HG02973 (cell line): ENCODE results near the gene PRDX2.

ENCODE experiments used
- ATAC-seq: cut with Tn5 transposase; IDR thresholded peaks from one replicate; pipeline ENCODE4 v1.9.1; 2021; ENCODE audit warnings: moderate library complexity; ENCODE audit not compliant: unreplicated experiment

The PRDX2 gene

DNA sequence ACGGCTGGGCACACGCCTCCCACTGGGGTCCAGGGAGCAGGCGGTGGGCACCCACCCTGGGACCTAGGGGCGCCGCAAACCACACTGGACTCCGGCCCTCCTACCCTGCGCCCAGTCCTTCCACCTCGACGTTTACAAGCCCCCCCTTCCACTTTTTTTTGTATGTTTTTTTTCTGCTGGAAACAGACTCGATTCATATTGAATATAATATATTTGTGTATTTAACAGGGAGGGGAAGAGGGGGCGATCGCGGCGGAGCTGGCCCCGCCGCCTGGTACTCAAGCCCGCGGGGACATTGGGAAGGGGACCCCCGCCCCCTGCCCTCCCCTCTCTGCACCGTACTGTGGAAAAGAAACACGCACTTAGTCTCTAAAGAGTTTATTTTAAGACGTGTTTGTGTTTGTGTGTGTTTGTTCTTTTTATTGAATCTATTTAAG, 8.7 kb downstream of the PRDX2 start:
- ATAC-seq, result no peak

DNA sequence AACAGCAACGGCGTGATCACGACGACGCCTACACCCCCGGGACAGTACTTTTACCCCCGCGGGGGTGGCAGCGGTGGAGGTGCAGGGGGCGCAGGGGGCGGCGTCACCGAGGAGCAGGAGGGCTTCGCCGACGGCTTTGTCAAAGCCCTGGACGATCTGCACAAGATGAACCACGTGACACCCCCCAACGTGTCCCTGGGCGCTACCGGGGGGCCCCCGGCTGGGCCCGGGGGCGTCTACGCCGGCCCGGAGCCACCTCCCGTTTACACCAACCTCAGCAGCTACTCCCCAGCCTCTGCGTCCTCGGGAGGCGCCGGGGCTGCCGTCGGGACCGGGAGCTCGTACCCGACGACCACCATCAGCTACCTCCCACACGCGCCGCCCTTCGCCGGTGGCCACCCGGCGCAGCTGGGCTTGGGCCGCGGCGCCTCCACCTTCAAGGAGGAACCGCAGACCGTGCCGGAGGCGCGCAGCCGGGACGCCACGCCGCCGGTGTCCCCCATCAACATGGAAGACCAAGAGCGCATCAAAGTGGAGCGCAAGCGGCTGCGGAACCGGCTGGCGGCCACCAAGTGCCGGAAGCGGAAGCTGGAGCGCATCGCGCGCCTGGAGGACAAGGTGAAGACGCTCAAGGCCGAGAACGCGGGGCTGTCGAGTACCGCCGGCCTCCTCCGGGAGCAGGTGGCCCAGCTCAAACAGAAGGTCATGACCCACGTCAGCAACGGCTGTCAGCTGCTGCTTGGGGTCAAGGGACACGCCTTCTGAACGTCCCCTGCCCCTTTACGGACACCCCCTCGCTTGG, 9.3 kb downstream of the PRDX2 start:
- no peak for ATAC-seq

DNA sequence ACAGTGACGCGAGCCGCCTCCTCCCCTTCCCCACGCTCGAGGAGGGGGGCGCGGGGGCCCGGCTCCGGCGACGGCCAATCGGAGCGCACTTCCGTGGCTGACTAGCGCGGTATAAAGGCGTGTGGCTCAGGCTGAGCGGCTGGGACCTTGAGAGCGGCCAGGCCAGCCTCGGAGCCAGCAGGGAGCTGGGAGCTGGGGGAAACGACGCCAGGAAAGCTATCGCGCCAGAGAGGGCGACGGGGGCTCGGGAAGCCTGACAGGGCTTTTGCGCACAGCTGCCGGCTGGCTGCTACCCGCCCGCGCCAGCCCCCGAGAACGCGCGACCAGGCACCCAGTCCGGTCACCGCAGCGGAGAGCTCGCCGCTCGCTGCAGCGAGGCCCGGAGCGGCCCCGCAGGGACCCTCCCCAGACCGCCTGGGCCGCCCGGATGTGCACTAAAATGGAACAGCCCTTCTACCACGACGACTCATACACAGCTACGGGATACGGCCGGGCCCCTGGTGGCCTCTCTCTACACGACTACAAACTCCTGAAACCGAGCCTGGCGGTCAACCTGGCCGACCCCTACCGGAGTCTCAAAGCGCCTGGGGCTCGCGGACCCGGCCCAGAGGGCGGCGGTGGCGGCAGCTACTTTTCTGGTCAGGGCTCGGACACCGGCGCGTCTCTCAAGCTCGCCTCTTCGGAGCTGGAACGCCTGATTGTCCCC, 10.1 kb downstream of the PRDX2 start, which contains the start of gene JUNB:
JUNB (plus strand) TSS at position 142 of the 706 bp plus-strand sequence; CDS start at position 428, 286 bp downstream.
- ATAC-seq, result peak; percentile 19

DNA sequence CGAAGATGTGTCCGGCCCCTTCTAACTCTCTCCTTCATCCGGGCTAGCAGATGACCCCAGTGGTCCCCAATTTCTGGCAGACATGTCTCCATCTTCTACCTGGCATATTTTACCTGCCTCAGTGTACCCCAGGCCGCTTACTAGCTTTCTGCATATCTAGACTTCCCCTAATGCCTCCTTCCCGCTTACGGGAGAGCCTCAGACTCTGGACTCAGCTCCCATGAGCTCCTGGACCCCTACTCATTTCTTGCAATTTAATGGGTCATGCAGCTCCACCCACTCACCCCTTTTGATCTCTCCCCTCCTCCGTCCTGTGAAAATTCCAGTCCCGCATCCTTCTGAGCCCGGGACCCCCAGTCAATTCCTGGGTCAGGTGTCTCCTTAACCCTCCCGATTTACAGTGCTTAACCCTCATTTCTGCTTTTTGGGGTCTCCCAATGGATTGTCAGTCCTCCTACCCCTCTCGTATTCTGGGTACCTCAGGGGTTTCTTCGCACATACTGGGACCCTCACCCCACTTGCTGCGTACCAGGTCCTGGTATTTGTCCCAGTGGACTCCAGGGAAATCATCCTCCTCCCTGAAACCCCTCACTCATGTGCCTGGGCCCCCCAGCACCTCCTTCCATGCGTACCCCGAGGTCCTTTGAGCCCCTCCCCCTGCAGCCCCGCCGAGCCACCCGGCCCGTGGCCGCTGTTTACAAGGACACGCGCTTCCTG, 10.8 kb downstream of the PRDX2 start:
- no peak for ATAC-seq

DNA sequence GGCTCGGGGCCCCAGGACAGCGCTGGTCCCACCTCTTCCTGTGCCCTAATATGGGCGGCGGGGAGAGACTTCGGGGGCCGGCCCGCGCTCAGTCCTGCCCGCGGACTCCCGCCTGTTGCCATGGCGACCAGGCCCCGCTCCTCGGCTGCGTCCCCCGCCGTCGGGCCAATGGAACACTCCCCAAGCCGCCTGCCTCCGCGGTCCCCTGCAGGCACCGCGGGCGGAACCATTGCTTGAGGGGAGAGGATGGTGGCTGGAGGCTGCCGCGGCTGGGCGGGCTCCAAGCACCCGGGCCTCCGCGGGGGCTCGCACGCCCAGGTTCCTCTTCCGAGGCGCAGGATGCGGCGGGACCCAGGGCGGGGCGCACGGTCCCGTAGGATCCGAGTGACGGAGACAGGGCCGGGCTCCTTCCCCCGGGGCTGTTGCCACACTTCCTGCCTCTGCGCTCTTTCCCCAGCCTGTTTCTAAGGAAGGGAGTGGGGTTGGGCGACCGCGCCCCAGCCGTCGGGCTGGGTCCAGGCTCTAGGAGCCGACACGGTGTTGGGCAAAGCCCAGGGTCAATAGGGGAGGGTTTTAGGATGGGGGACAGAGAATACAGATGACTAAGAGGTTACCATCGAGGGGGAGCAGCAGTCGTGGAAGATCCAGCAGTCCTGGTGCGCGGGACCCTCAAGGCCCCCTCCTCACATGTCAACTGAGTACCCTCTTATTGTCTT, 11.5 kb downstream of the PRDX2 start:
- peak; percentile 34 for ATAC-seq

DNA sequence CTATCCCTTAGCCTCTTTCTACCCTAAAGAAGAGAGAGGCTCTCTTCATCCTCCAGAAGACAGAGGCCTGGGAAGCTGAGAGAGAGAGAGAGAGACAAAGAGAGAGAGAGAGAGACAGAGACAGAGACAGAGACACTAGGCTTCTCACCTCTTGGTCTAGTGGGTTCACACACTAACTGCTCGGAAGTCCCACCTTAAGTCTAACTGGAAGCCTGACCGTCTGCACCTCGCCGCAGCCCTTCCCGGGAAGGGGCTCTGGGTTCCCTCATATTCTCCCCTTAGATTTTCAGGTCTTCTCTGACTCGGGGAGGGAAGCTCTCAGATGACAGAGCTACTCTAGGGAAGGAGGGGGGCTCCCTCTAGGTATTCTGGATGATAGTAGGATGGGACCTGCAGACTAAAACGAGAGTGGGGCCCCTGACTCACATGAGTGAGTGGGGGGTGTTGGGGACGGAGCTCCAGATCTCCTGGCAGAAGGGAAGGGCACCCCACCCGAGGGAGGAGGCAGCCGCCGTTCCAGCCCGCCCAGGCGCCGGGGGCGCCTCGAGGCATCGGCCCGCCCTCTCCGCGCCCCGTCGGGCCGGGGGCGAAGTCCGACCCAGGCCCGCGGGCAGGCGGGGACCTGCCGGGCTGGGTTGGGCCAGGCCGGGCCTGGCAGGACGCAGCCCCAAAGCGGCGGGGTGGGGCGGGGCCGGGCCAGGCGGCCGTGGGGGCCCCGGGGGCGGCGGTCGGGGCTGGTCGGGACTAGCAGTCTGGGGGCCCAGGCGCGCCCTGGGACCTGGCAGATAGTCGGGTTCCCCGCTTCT, 12.3 kb downstream of the PRDX2 start:
- no peak for ATAC-seq

DNA sequence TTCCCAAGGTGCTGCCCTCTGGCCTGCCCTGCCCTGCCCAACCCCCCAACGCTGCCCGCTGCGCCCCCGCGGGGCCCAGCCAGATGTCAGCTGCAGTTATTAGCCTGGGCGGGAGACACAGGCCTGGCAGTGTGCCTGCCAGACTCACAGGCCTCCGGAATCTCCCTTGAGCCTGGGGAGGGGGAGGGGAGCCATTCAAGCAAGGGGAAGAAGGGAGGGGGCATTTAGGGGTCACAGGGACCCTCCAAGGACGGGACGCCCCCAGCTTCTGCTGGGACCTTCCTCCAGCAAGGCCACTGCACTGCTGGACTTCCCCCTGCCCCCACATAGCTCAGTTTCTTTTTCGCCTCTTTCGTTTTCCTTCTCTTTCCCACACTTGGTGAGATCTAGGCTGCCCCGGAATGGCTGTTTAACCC, 12.9 kb downstream of the PRDX2 start:
- no peak for ATAC-seq

DNA sequence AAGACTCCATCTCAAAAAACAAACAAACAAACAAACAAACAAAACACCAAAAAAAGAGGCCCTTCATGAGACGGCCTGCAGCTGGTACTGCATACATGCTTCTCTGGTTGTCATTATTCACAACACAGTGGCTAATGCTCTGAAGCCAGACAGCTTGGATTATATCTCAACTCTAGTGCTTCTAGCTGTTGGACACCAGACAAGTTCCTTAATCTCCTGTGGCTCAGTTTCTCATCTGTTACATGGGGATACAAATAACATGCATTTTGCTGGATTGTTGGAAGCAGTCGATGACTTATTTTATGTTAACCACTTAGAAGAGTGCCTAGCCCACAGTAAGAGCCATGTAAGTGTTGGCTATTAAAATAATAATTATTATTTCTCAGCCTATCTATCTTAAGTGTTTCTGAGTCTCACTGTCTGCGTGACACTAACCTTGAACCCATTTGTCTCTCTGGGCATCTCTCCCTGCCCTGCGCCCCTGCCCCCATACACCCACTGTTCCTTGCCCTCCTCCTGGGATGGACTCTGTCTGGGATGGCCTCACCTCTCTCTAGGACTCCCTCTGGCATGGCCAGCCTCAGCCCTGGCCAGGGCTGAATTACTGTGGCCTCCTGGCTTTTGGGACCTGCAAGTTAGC, 13.4 kb downstream of the PRDX2 start:
- ATAC-seq, result no peak

DNA sequence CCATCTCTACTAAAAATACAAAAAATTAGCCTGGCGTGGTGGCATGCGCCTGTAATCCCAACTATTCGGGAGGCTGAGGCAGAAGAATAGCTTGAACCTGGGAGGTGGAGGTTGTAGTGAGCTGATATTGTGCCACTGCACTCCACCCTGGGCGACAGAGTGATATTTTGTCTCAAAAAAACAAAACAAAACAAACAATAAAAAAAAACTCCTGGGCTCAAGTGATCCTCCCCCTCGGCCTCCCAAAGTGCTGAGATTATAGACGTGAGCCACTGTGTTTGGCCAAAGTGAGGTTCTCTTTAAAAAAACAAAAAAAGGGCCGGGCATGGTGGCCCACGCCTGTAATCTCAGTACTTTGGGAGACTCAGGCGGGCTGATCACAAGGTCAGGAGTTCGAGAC, 14.1 kb downstream of the PRDX2 start:
- ATAC-seq, result no peak

DNA sequence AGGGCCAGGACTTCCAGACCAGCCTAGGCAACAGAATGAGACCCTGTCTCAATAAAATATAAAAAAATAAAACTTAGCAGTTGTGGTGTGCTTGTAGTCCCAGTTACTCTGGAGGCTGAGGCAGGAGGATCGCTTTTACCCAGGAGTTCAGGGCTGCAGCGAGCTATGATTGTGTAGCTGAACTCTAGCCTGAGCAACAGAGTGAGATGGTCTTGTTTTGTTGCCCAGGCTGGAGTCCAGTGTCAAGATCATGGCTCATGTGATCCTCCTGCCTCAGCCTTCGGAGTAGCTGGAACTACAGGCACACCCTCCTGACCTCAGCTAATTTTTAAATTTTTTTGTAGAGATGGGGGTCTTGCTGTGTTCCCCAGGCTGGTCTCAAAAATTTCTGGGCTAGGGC, 14.6 kb downstream of the PRDX2 start:
- ATAC-seq, result no peak

DNA sequence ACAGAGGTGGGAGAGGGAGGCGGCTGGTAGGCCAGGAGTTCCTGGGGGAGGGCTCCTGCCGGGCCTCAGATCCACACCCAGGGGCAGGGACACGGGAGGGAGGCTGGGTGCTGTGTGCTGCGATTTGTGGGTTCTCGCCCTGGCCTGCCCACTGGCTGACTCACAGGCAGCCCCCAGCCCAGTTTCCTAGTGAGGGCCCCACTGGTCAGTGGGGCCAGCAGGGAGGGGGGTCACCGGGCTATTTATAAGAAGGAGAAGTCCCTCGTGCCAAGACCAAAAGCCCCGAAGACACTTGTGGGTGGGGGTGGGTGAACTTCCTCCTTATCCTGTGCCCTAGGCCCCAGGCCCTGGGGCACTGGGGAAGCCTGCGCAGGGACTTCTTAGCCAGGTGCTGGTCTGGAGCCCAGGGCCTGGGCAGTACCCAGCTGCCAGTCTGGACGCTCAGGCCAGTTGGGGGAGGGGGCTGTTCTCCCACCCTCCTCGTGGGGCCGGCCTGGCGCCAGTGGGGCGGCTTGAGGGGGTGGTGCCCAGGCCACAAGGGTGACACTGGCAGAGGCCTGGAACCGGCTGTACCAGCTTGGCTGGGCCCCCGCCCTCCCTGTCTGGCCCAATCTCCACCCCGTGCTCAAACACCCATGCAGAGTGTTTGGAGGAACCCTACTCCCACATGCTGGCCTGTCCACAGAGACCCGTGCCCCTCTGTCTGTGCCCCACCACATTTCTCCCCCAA, 15.3 kb downstream of the PRDX2 start:
- ATAC-seq, result no peak

DNA sequence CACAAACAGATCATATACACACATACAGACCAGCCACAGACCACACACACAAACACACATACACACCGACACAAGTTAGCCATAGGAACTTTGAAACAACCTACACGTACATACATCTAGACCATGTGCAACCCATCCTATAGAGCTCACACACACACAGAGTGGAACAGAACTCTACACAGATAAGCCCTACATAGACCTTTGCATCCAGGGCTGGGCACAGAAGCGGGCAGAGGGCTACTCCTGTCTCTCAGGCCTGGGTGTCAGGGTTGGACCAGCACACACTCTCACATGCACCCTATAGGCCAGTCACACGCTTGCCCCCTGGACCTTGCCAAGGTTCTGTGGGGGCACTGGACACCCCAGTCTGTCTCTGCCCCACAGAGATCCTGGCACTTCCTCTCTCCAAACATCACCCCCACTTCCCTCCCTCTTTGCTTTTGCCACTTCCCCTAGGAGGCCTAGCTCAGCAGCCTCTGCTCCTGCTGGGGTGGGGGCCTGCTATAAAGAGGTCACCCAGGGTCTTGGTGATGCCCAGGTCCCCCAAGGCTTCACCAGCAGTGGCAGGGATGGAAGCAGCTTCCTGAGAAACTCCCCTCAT, 16.1 kb downstream of the PRDX2 start:
- no peak for ATAC-seq

DNA sequence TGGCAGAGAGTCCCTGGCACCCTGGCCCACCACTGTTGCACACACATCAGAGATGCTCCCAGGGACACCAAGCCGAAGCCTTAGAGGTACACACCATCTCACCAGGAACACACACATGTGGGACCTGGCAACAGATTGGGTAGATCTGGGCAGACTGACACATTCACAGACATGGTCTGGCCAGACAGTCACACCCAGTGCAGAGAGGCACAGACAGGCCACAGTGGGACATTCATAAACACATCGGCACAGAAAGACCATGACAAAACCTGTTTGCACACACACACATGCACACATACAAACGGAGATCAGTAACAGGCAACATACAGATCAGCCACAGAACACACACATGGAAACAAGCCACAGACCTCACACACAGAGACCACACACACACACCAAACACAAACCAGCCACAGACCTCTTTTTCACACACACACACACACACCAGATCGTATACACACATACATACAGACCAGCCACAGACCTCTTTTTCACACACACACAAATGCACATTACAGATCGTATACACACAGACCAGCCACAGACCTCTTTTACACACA, 16.6 kb downstream of the PRDX2 start:
- ATAC-seq, result no peak

DNA sequence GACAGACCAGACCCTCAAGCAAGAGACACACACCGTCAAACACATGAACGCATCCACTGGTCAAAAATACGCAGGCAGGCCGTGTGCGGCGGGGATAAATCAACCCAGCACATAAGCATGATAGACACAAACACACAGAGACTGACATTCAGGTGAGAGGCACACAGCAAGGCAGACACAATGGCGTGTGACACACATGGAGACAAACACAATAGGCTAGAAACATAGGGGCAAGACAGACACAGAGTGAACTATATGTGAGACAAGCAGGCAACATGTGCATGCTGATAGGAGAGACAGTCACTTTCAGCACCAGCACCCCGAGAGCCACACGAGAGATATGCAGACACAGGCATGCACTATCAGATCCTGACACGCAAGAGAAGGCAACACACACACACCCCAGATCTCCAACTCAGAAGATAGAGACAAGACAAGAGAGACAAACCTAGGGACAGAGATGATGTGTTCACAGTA, 17.2 kb downstream of the PRDX2 start:
- ATAC-seq, result no peak

DNA sequence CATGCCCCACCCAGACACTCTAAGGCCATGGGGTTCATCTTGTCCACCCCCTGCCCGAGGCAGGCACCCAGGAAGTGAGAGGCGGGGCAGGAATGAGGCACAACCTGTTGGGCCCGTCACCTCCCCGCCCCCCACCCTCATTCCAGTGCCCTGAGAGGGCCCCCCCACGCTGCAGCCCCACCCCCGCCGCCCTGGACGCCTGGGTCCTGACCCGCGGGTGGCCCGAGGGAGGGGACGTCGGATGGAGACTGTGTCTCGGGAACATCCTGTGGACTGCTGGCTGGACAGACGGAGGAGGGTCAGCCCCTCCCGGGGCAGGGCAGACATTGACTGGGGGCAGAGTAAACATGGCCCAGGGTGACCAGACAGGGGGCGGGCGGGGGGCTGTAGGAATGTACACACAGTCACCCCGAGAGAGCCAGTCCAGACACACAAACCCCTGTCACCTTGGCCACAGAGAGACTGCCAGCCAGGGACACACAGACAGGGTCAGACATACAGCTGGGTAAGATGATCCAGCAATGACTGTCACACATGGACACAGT, 17.7 kb downstream of the PRDX2 start:
- no peak for ATAC-seq

DNA sequence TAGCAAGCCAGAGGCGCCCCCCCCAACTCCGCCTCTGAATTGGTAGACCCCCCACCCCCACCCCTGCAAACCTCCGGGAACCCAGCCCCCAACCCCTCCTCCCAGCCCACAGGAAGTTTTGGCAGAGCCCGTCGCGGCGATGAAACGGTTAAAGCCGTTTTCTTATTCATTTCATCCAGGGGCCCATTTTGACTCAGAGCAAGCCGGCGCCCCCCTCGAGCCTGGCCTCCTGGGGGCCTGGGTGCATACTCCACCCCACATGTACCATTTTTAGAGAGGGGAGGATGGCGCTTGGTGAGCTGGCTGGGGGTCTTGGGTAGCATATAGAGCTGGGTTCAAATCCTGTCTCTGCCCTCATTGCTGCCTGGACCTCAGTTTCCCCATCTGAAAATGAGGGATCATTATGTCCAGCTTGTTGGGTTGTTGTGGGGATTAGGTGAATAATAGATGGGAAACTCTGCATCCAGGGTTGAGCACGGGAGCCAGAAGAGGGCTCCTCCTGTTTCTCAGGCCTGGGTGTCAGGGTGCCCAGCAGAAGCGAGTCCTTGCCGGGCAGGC, 18.2 kb downstream of the PRDX2 start:
- no peak for ATAC-seq

DNA sequence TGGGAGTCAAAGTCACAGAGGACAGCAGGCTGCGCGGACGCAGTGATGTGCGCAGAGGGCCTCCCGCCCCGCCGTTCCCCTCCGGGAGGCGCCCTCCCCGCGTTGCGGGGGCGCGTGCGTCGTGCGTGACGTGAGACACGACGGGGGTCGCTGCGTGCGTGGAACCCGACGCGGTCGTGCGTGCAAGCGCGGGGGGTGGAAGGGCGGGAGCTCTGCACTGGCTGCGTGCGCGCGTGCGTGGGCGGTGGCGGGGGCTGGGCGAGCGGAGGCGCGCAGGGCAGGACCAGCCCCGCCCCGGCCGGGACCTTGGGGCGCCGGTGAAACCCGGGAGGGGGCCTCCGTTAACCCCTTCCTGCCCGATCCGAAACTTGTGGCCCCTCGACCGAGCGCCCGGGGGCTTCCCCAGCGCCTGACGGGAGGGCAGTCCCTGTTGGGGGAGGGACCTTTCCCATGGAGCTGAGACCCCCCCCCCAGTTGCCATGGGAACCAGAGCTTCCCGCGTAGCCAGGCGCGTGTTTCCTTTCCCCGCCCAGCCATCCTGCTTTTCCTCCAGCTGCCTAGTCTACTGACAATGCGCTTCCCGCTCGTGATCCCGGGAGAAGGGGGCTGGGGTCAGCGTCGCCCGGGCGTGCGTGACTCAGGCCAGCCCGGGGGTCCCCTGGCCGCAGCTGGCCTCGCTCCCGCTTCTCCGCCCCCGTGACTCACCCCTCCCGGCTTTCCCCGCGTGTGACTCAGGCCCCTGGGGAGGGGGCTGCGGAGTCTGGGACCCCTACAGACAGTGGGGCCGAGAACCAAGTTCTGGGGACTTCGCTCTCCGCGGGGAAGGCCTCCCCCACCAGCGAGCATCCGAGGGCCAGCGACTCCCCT, 18.9 kb downstream of the PRDX2 start:
- peak; percentile 31 for ATAC-seq
